ENCODE data around the gene SLC14A1. TPM values are rescaled to one million over a fixed set of nuclear protein-coding genes. Genes with fewer than 3 reads are reported as not detected.

SLC14A1 gene
- 1 to 10 TPM; 2.5 to 3.3 TPM for total RNA-seq

GRCh38 chr18:45723567-45724355 is at the start of gene SLC14A1:
Gene SLC14A1, plus strand, starts transcription at chr18:45724181. Its CDS starts 6,140 bp downstream, at chr18:45730321.

Other genes with a start within 250 kb of the SLC14A1 start
- gene SLC14A2, start 108.7 kb upstream of the SLC14A1 start, total RNA-seq, result under 1 TPM in 1 of 2 experiments, not detected in 1; 0.08 TPM
- gene SIGLEC15, start 101.5 kb downstream of the SLC14A1 start, total RNA-seq, result not detected
- gene EPG5, start 243.1 kb downstream of the SLC14A1 start, total RNA-seq, result 10 to 100 TPM; 24.8 to 25.1 TPM